ACC112 (cell line): Measurements from ENCODE around the gene CLEC12A.
"Not testable (repeated sequence)": the region's sequence is repeated elsewhere in the genome, so short reads cannot be mapped to it uniquely, and the experiment has no call there.

Source experiments
- H2AFZ ChIP-seq: fragments of 200-600 bp; sonication (generic); one replicate; pipeline ENCODE4 v1.6.0; 2017; ENCODE audit warnings: antibody characterized with exemption, low read length; ENCODE audit not compliant: unreplicated experiment
- H3K27ac ChIP-seq: fragments of 200-600 bp; sonication (generic); 2 replicates; pipeline ENCODE4 v1.5.1; 2014; ENCODE audit warnings: low read depth, mild to moderate bottlenecking, antibody characterized with exemption, low read length, moderate library complexity
- H3K27me3 ChIP-seq: fragments of 200-600 bp; sonication (generic); 2 replicates; pipeline ENCODE4 v1.6.1; 2014; ENCODE audit warnings: mild to moderate bottlenecking, antibody characterized with exemption, low read length, moderate library complexity, mixed read lengths; ENCODE audit not compliant: insufficient read depth
- H3K36me3 ChIP-seq: fragments of 200-600 bp; sonication (generic); 2 replicates; pipeline ENCODE4 v1.6.1; 2016; ENCODE audit warnings: mild to moderate bottlenecking, antibody characterized with exemption, low read length, moderate library complexity, mixed read lengths; ENCODE audit not compliant: insufficient read depth
- H3K4me1 ChIP-seq: fragments of 200-600 bp; sonication (generic); one replicate; pipeline ENCODE4 v1.6.1; 2016; ENCODE audit warnings: low read length, mixed read lengths; ENCODE audit not compliant: insufficient read depth, unreplicated experiment, control insufficient read depth
- H3K4me3 ChIP-seq: fragments of 200-600 bp; sonication (generic); 2 replicates; pipeline ENCODE4 v1.5.1; 2014; ENCODE audit warnings: mild to moderate bottlenecking, low read depth, low read length
- H3K79me2 ChIP-seq: fragments of 200-600 bp; sonication (generic); one replicate; pipeline ENCODE4 v1.6.0; 2016; ENCODE audit warnings: low read length; ENCODE audit not compliant: control insufficient read depth, unreplicated experiment, insufficient read depth

The CLEC12A gene

GRCh38 chr12:9941838-9942237, 29.4 kb upstream of the CLEC12A start:
- Histone ChIP-seq H3K79me2 (no peaks in the 10 kb centered on the region), H2AFZ (no peak overlapping the region), H3K36me3 (no peaks in the 10 kb centered on the region), H3K27ac (no peak overlapping the region), H3K27me3 (peaks cover 62% of the 10 kb centered on the region), H3K4me3 (no peak overlapping the region), H3K4me1 (no peaks in the 10 kb centered on the region)

GRCh38 chr12:9943240-9943639, 28.0 kb upstream of the CLEC12A start:
- Histone ChIP-seq H2AFZ (no peak overlapping the region), H3K27me3 (peaks cover 66% of the 10 kb centered on the region), H3K79me2 (no peaks in the 10 kb centered on the region), H3K4me3 (no peak overlapping the region), H3K36me3 (no peaks in the 10 kb centered on the region), H3K4me1 (no peaks in the 10 kb centered on the region), H3K27ac (no peak overlapping the region)

- Histone ChIP-seq H2AFZ (no peak overlapping the region), H3K36me3 (no peaks in the 10 kb centered on the region), H3K27me3 (peaks cover 73% of the 10 kb centered on the region), H3K4me1 (no peaks in the 10 kb centered on the region), H3K79me2 (no peaks in the 10 kb centered on the region), H3K4me3 (no peak overlapping the region), H3K27ac (no peak overlapping the region)
These were observed 26.8 kb upstream of the CLEC12A start for GRCh38 chr12:9944391-9944790.

GRCh38 chr12:9947674-9948073, 23.5 kb upstream of the CLEC12A start:
- Histone ChIP-seq H2AFZ (no peak overlapping the region), H3K4me1 (no peaks in the 10 kb centered on the region), H3K27me3 (peaks cover 67% of the 10 kb centered on the region), H3K36me3 (no peaks in the 10 kb centered on the region), H3K4me3 (no peak overlapping the region), H3K27ac (no peak overlapping the region), H3K79me2 (no peaks in the 10 kb centered on the region)

GRCh38 chr12:9948606-9949296, 22.5 kb upstream of the CLEC12A start:
- H2AFZ ChIP-seq: no peak overlapping the region
- H3K27ac ChIP-seq: no peak overlapping the region
- peaks cover 57% of the 10 kb centered on the region for H3K27me3 ChIP-seq
- no peaks in the 10 kb centered on the region for H3K79me2 ChIP-seq
- H3K36me3 ChIP-seq: no peaks in the 10 kb centered on the region
- H3K4me1 ChIP-seq: no peaks in the 10 kb centered on the region
- H3K4me3 ChIP-seq: no peak overlapping the region

GRCh38 chr12:9951026-9951675, 20.1 kb upstream of the CLEC12A start:
- no peaks in the 10 kb centered on the region for H3K36me3 ChIP-seq
- no peaks in the 10 kb centered on the region for H3K4me1 ChIP-seq
- no peak overlapping the region for H2AFZ ChIP-seq
- no peak overlapping the region for H3K4me3 ChIP-seq
- no peaks in the 10 kb centered on the region for H3K79me2 ChIP-seq
- H3K27ac ChIP-seq: no peak overlapping the region
- peaks cover 38% of the 10 kb centered on the region for H3K27me3 ChIP-seq

- H2AFZ ChIP-seq, H3K79me2 ChIP-seq, H3K4me1 ChIP-seq, H3K4me3 ChIP-seq, H3K27ac ChIP-seq, H3K36me3 ChIP-seq: not testable (repeated sequence)
- peaks cover 35% of the 10 kb centered on the region for H3K27me3 ChIP-seq
These were observed 18.1 kb upstream of the CLEC12A start for GRCh38 chr12:9952954-9953729.

- Histone ChIP-seq H3K4me3 (no peak overlapping the region), H3K4me1 (no peaks in the 10 kb centered on the region), H3K27ac (no peak overlapping the region)
These were observed 13.4 kb upstream of the CLEC12A start for GRCh38 chr12:9957834-9958233.

GRCh38 chr12:9960590-9960989, 10.6 kb upstream of the CLEC12A start:
- Histone ChIP-seq H3K27me3 (no peaks in the 10 kb centered on the region), H3K4me1 (no peaks in the 10 kb centered on the region), H3K4me3 (no peak overlapping the region), H2AFZ (no peak overlapping the region), H3K27ac (no peak overlapping the region), H3K79me2 (no peaks in the 10 kb centered on the region), H3K36me3 (no peaks in the 10 kb centered on the region)

More at GRCh38 chr12:9957834-9958233, 13.4 kb upstream of the CLEC12A start:
- Histone ChIP-seq H3K79me2 (no peaks in the 10 kb centered on the region), H3K27me3 (no peaks in the 10 kb centered on the region), H2AFZ (no peak overlapping the region), H3K36me3 (no peaks in the 10 kb centered on the region)

GRCh38 chr12:9961106-9961505, 10.1 kb upstream of the CLEC12A start:
- H3K4me3 ChIP-seq: no peak overlapping the region
- H3K27me3 ChIP-seq: no peaks in the 10 kb centered on the region
- H3K36me3 ChIP-seq: no peaks in the 10 kb centered on the region
- H3K79me2 ChIP-seq: no peaks in the 10 kb centered on the region
- H2AFZ ChIP-seq: no peak overlapping the region
- H3K4me1 ChIP-seq: no peaks in the 10 kb centered on the region
- no peak overlapping the region for H3K27ac ChIP-seq
